OCI-M1 (cell line): ENCODE results near the gene G6PC2.
"Not testable (repeated sequence)": the region's sequence is repeated elsewhere in the genome, so short reads cannot be mapped to it uniquely, and the experiment has no call there.

Experiments
- DNase-seq: peaks from one replicate; lab custom pipeline; 2025; lab: John Stamatoyannopoulos, UW

G6PC2 gene

GRCh38 chr2:168904358-168904757, 3.3 kb downstream of the G6PC2 start:
- DNase-seq: no peak

- no peak for DNase-seq
Measured at GRCh38 chr2:168907940-168908662, 7.0 kb downstream of the G6PC2 start.

GRCh38 chr2:168910330-168910729, 9.2 kb downstream of the G6PC2 start:
- DNase-seq: no peak

GRCh38 chr2:168912466-168912865, 11.4 kb downstream of the G6PC2 start:
- peak; percentile 25 for DNase-seq

- no peak for DNase-seq
Measured at GRCh38 chr2:168912901-168913369, 11.8 kb downstream of the G6PC2 start.

GRCh38 chr2:168913495-168913894, 12.4 kb downstream of the G6PC2 start:
- no peak for DNase-seq

GRCh38 chr2:168915441-168916330, 14.6 kb downstream of the G6PC2 start:
- DNase-seq: no peak

GRCh38 chr2:168916331-168916675, 15.2 kb downstream of the G6PC2 start:
- DNase-seq: no peak

- DNase-seq: peak; percentile 80
Measured at GRCh38 chr2:168920504-168921157, 19.5 kb downstream of the G6PC2 start.

- DNase-seq: no peak
Measured at GRCh38 chr2:168926621-168927386, 25.7 kb downstream of the G6PC2 start.

- no peak for DNase-seq
Measured at GRCh38 chr2:168928113-168928831, 27.2 kb downstream of the G6PC2 start.

GRCh38 chr2:168929031-168929430, 27.9 kb downstream of the G6PC2 start:
- no peak for DNase-seq

- DNase-seq: no peak
Measured at GRCh38 chr2:168930242-168930641, 29.2 kb downstream of the G6PC2 start.

- not testable (repeated sequence) for DNase-seq
Measured at GRCh38 chr2:168932174-168932573, 31.1 kb downstream of the G6PC2 start.

- no peak for DNase-seq
Measured at GRCh38 chr2:168934826-168935225, 33.7 kb downstream of the G6PC2 start.

- DNase-seq: peak; percentile 93
Measured at GRCh38 chr2:168935810-168936581, 34.9 kb downstream of the G6PC2 start.

- no peak for DNase-seq
Measured at GRCh38 chr2:168939061-168939460, 38.0 kb downstream of the G6PC2 start.

GRCh38 chr2:168939918-168940317, 38.8 kb downstream of the G6PC2 start:
- no peak for DNase-seq

GRCh38 chr2:168941297-168941696, 40.2 kb downstream of the G6PC2 start:
- peak; percentile 32 for DNase-seq

- peak; percentile 57 for DNase-seq
Measured at GRCh38 chr2:168944065-168944464, 43.0 kb downstream of the G6PC2 start.
